Activated CD4-positive, alpha-beta T cell treated with anti-CD3 and anti-CD28 coated beads, Interleukin-2, amount 50 U/mL, for 48 hours (primary cell): ENCODE measurements around the gene MIB1.

ENCODE experiments used
- DNase-seq, 2 experiments: peaks; one replicate each; pipeline ENCODE4 v3.0.0-alpha.2; 2020

MIB1 gene

DNA sequence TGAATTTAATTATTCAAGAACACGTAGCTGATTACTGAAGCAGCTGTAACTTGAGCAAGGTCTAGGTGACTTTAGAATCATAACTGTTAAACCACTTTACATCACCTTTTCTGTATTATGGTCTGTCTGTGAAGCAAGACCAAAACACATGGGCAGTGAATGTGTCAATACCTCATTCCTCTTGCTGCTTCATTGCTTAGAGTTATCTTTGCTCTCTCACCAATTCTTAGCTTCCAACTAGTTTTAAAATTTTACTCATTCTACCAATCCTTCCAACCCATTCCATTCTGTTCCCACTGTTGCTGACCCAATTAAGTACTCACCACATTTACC is 80.2 kb downstream of the MIB1 start:
- no peak for DNase-seq

GRCh38 chr18:21823848-21824247 is 83.3 kb downstream of the MIB1 start:
- DNase-seq, result no peak

GRCh38 chr18:21826196-21826595 is 85.6 kb downstream of the MIB1 start:
- DNase-seq, result no peak

- DNase-seq, result no peak
Measured at GRCh38 chr18:21826641-21827302, 86.2 kb downstream of the MIB1 start.

DNA sequence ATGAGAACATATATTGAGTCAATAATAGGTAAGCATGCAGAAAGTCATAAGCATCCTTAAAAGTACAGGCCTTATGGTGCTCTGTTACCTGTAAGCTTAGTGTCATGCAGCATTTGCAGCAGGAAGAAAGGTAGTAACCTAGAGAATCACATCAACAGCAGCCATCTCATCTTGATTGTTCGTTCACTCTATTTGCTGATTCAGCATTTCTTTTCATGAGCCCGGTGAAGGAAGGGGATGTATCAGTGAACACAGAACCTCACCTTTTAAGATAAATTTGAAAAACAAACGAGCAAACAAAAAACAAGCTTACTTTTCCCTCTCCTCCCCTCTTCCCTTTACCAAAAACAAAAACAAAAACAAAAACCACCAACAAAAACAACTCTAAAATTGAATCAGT is 89.9 kb downstream of the MIB1 start:
- DNase-seq, result no peak

DNA sequence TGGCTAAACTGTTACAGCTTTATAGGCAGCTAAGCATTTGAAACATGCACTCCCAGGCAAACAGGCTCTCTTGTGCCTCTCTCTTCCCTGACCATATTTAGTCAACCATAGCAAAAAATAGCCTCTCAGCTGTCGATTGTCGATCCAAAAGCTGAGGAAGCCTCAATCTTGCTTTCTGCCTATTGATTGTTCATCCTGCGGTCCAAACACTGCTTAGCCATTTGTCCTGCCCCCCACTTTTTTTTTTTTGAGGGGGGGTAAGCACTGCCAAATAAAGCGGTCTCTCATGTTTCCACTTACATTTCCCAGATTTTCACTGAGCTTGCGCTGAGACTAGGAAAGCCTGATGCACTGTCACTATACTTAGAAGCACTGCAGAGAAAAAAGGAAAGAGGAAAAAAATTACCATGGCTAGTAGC is 90.8 kb downstream of the MIB1 start:
- no peak for DNase-seq

- DNase-seq, result no peak
Measured at GRCh38 chr18:21833604-21834298, 93.2 kb downstream of the MIB1 start.

DNA sequence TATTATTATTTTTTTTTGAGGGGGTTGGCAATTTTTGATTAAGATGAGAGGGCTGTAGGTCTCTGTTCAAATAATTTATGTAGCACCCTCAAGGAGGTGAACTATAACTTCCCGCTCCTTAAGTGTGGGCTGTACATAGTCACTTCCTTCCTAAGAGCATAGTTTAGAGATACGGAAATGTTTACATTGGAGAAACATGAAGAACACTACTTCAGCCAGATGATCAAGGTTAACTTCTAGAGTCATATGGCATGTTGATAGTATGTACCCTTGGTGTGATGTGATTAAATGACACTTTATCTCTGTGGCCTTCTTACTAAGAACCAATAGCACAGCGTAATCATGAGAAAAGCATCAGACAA is 93.7 kb downstream of the MIB1 start:
- DNase-seq, result no peak

DNA sequence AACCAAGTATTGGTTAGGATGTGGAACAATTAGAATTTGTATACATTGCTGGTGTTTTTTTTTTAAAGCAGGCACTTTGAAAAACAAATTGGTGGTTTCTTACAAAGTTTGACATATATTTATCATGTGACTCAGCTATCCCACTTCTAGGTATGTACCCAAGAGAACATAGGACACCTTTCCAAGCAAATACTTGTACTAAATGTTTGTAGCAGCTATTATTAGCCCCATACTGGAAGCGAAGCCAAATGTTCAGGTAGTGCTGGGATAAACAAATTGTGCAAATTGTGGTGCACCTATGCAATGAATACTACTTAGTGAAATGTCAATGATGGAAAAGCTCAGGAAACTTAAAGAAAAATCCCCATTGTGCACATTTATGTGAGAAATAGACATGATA is 101.0 kb downstream of the MIB1 start:
- DNase-seq, result no peak

DNA sequence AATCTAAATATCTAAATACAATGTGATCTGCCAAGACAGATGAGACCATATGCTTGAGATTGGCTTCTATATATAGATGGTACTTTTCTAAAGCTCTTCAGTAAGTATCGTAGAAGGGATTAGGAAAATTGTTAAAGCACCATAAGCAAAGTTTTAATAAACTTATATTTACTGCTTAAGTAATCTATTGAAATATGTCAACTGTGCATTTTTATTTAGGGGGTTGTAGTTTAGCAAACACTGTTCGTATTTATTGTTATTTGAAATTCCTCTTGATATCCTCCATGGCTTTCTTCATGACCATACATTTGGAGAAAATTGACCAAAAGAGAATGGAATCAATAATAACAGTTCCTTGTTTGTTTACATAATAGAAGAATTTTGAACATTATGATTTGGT is 102.7 kb downstream of the MIB1 start:
- no peak for DNase-seq

DNA sequence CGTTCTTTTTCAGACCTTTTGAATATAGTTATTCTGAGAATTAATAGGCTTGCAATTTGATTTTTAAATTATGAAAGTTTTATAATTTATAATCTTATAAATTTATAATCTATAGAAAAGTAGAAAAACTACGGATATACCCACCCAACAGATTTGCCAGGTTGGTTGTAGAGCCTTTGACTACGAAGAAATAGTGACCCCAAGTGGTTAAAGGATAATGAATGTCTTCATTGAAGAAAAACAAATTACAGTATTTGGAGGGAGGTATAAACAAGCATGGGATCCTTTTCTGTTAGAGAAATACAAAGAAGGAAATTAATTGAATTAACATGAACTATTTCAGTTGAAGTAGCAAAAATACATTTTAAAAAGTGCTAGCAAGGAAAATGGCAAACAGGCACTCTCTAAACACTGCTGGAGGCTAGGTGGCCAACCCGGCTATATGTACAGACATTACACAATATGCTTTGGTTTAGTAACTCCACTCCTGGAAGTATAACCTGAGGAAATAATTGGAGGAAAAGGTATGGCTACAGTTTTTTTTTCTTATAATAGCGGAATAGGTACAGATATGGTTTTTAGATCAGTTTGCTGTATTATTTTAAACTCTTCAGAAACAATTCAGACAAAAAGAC is 110.9 kb downstream of the MIB1 start:
- DNase-seq, result no peak

GRCh38 chr18:21853016-21853415 is 112.4 kb downstream of the MIB1 start:
- DNase-seq, result no peak

GRCh38 chr18:21853775-21854552 is 113.4 kb downstream of the MIB1 start:
- no peak for DNase-seq

DNA sequence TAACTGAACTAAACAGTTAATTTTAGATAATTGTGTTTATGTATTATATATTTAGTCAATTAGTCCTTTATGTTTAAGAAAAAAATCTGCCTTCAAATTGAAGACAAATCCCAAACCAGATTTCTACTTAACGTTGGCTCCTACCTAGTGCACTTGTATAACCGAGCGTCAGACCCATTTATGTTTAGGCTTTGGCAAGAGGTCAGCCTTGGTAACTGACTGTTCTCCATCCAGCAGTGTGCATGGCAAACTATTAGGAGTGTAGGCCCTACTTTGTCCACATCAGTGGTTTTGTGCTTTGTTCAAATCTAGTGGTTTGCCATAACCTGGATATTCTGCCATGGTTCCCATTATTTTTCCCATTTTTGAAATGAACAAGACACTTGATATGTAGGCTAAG is 114.8 kb downstream of the MIB1 start:
- no peak for DNase-seq

GRCh38 chr18:21857871-21858270 is 117.3 kb downstream of the MIB1 start:
- no peak for DNase-seq

GRCh38 chr18:21858544-21858943 is 118.0 kb downstream of the MIB1 start:
- no peak for DNase-seq

DNA sequence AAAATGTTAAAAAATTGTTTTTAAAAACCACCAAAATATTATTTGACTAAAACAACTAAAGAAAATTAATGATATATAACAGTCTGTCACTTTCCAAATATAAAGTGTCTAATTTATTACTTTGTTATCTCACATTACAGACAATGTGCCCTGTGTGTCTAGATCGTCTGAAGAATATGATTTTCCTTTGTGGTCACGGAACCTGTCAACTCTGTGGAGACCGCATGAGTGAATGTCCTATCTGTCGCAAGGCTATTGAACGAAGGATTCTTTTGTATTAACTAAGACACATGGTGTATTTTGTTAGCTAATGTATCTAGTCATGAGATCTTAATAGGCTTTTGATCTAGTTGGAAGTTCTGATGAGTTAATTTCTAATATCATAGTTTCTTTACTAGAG is 123.8 kb downstream of the MIB1 start:
- DNase-seq, result no peak

GRCh38 chr18:21865043-21865442 is 124.5 kb downstream of the MIB1 start:
- DNase-seq, result no peak

DNA sequence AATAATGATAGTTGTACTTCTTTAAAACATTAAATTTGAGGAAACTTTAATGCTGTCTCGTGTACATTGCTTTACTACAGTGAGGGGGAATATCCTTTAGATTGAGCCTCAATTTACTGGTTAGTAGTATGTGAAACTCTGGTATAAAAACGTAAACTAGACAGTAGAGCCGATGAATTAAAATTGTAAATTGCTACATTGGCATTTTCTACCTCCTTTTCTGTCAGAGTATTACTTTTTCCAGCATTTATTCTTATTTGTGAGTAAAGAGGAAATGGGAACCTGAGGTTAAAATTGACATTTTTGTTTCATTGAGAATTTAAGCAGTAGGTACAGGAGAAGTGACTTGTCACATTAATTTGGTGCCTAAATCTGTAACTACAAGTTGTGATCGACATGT is 128.2 kb downstream of the MIB1 start:
- DNase-seq, result no peak

GRCh38 chr18:21889570-21889969 is 149.0 kb downstream of the MIB1 start:
- no peak for DNase-seq

DNA sequence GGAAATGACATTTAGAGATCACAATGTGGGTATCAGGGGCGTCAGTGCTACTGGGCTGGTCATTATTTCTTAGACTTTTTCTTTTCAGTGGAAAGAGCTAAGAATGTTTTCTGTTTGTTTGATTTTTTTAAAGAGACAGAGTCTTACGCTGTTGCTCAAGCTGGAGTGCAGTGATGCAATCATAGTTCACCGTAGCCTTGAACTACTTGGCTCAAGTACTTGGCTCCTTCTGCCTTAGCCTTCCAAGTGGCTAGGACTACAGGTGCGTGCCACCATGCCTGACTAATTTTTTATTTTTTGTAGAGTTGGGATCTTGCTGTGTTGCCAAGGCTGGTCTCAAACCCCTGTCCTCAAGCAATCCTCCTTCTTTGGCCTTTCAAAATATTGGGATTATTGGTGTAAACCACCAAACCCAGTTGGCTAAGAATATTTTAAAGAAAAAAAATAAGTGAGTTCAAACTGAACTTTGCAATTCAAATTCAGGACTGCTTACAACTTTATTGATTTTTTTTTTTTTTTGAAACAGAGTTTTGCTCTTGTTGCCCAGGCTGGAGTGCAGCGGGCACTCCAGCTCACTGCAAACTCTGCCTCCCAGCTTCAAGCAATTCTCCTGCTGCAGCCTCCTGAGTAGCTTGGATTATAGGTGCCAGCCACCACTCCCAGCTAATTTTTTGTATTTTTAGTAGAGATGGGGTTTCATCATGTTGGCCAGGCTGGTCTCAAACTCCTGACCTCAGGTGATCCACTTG is 154.2 kb downstream of the MIB1 start:
- DNase-seq, result no peak

- DNase-seq, result no peak
Measured at GRCh38 chr18:21896732-21897336, 156.2 kb downstream of the MIB1 start.

- peak; percentile 23 to 33 for DNase-seq
Measured at GRCh38 chr18:21897811-21898210, 157.2 kb downstream of the MIB1 start.
